OCI-LY1 (cell line): ENCODE results near the gene EPDR1.

Experiments
- EZH2 ChIP-seq: fragments of 200-600 bp; sonication (generic), shearing (Covaris generic); IDR thresholded peaks from 2 replicates; pipeline ENCODE4 v1.8.0; 2017; ENCODE audit warnings: borderline replicate concordance, mixed run types, mild to moderate bottlenecking, antibody characterized with exemption, low read length, moderate library complexity, mixed read lengths
- TF ChIP-seq, protein P1 (sequence below): fragments of 200-600 bp; sonication (generic), shearing (Covaris generic); IDR thresholded peaks from 2 replicates; pipeline ENCODE4 v1.5.1; 2017; ENCODE audit warnings: mild to moderate bottlenecking, antibody characterized with exemption, low read length, moderate library complexity, mixed read lengths

DNA sequence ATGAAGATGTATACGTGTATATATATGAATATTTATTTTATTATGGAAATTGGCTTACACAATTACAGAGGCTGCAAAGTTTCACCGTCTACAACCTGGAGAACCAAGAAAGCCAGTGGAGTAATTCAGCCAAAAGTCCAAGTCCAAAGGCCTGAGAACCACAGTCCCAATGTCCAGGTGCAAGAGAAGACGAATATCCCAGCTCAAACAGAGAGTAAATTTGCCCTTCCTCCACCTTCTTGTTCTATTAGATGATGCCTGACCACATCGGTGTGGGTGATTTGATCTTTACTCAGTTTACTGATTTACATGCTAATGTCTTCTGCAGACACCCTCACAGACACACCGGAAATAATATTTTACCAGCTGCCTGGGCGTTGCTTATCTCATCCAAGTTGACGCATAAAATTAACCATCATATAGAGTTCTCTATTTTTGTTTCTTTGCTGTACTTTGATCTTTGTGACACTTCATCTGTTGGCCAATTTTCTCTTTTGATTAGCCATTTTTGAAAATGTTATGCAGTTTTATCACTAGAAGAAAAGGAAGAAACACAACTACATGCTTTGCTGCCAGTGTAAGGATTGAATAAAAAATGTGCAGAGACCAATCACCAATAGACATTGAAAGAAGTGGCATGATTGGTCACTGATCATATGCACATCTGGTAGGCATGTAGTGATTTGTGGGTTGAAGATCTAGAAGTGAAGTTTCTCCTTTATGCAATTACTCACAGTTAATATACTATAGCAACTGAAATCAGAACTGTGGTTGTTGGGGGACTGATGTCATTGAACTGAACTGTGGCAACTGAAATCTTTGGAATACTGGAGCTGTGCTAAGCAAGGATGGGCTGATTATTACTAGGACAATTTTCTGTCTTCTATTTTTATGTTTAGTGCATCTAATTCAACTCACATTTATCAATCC lies 68.5 kb downstream of the EPDR1 start:
- TF ChIP-seq EZH2 = no peak
- TF ChIP-seq, protein P1, sequence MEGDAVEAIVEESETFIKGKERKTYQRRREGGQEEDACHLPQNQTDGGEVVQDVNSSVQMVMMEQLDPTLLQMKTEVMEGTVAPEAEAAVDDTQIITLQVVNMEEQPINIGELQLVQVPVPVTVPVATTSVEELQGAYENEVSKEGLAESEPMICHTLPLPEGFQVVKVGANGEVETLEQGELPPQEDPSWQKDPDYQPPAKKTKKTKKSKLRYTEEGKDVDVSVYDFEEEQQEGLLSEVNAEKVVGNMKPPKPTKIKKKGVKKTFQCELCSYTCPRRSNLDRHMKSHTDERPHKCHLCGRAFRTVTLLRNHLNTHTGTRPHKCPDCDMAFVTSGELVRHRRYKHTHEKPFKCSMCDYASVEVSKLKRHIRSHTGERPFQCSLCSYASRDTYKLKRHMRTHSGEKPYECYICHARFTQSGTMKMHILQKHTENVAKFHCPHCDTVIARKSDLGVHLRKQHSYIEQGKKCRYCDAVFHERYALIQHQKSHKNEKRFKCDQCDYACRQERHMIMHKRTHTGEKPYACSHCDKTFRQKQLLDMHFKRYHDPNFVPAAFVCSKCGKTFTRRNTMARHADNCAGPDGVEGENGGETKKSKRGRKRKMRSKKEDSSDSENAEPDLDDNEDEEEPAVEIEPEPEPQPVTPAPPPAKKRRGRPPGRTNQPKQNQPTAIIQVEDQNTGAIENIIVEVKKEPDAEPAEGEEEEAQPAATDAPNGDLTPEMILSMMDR = no peak
